GM12878 (cell line): ENCODE measurements around the gene SCAMP4. TPM values are rescaled to one million over a fixed set of nuclear protein-coding genes. Genes with fewer than 3 reads are reported as not detected.

Experiments
- ATAC-seq: fragments of 200-7000 bp; cut with Tn5 transposase; 3 replicates; pipeline ENCODE4 v1.9.1; 2020; ENCODE audit warnings: mild to moderate bottlenecking, moderate library complexity
- BruUV-seq: library from RNA; stranded (reverse); fragments of 400-500 nt; replicated peaks from 2 replicates; lab custom pipeline; 2021; lab: Mats Ljungman, UMichigan
- CTCF ChIA-PET: fragments of 300-600 bp; sonication (Branson Sonifier 250); formaldehyde crosslinking; extraction: SDS; loops from one replicate; lab custom pipeline; 2021; ENCODE audit warnings: inconsistent platforms; lab: Yijun Ruan, JAX
- POLR2A ChIA-PET: fragments of 350-600 bp; formaldehyde crosslinking; extraction: SDS; loops from one replicate; lab custom pipeline; 2021; ENCODE audit warnings: inconsistent platforms; lab: Charles Lee
- RAD21 ChIA-PET: fragments of 300-600 bp; sonication (Branson Sonifier 250); formaldehyde crosslinking; loops from one replicate; lab custom pipeline; 2023; ENCODE audit warnings: antibody characterized with exemption; ENCODE audit not compliant: unreplicated experiment; lab: Charles Lee
- SMC1A ChIA-PET: fragments of 300-600 bp; sonication (Branson Sonifier 250); formaldehyde crosslinking; loops from one replicate; lab custom pipeline; 2023; ENCODE audit not compliant: unreplicated experiment, uncharacterized antibody; lab: Charles Lee
- DNase-seq: peaks from one replicate; pipeline ENCODE4 v3.0.0-alpha.2; 2011; ENCODE audit warnings: low read depth, low spot score
- FAIRE-seq: peaks from 3 replicates; lab custom pipeline; 2011; peaks lifted over from hg19 to GRCh38; lab: Jason Lieb, UNC
- H2AFZ ChIP-seq: 2 replicates; pipeline ENCODE4 v1.6.0; 2011; ENCODE audit warnings: low read depth, low read length, control low read depth; ENCODE audit not compliant: control insufficient read depth
- H3K27ac ChIP-seq: 2 replicates; pipeline ENCODE4 v1.5.1; 2011; ENCODE audit warnings: control low read depth; ENCODE audit not compliant: control insufficient read depth, insufficient read depth
- H3K27me3 ChIP-seq, 2 experiments: replicated peaks in 1 of 2; 2 replicates each; pipeline versions ENCODE4 v1.6.0 to v1.6.1; 2011; ENCODE audit warnings: low read length in 1 of 2; ENCODE audit not compliant: control insufficient read depth in 2 of 2, insufficient read depth in 2 of 2
- H3K36me3 ChIP-seq, 2 experiments: 2 replicates each; pipeline ENCODE4 v1.5.1; 2011; ENCODE audit warnings: low read length in 1 of 2; ENCODE audit not compliant: control insufficient read depth in 2 of 2, insufficient read depth in 2 of 2
- H3K4me1 ChIP-seq: 2 replicates; pipeline ENCODE4 v1.6.1; 2011; ENCODE audit warnings: mild to moderate bottlenecking, low read length, moderate library complexity, mixed read lengths; ENCODE audit not compliant: control insufficient read depth, insufficient read depth
- H3K4me2 ChIP-seq: 2 replicates; pipeline ENCODE4 v1.6.0; 2011; ENCODE audit warnings: control low read depth; ENCODE audit not compliant: control insufficient read depth, insufficient read depth
- H3K4me3 ChIP-seq: fragments of 200-600 bp; sonication (generic); 2 replicates; pipeline ENCODE4 v1.5.1; 2016
- H3K79me2 ChIP-seq: 2 replicates; pipeline ENCODE4 v1.6.0; 2011; ENCODE audit warnings: low read length; ENCODE audit not compliant: control insufficient read depth, insufficient read depth
- H3K9ac ChIP-seq: 2 replicates; pipeline ENCODE4 v1.8.0; 2011; ENCODE audit warnings: low read length, control low read depth, mixed read lengths; ENCODE audit not compliant: control insufficient read depth, insufficient read depth
- H3K9me3 ChIP-seq: replicated peaks from 3 replicates; pipeline ENCODE4 v1.5.1; 2011; ENCODE audit warnings: mild to moderate bottlenecking, low read length; ENCODE audit not compliant: control insufficient read depth, insufficient read depth
- H4K20me1 ChIP-seq: 2 replicates; pipeline ENCODE4 v1.6.0; 2011; ENCODE audit not compliant: control insufficient read depth, insufficient read depth
- ASH2L ChIP-seq: fragments of 300-600, 200-600 bp; sonication (generic); IDR thresholded peaks from 2 replicates; pipeline ENCODE4 v1.6.1; 2017; ENCODE audit warnings: low read depth, mild to moderate bottlenecking, borderline replicate concordance
- CBFB ChIP-seq: IDR thresholded peaks from 2 replicates; pipeline ENCODE4 v1.6.1; 2016; ENCODE audit warnings: antibody characterized with exemption, low read depth
- CBX5 ChIP-seq: sonication (generic); IDR thresholded peaks from 2 replicates; pipeline ENCODE4 v1.6.1; 2016; ENCODE audit warnings: low read depth, moderate library complexity, mild to moderate bottlenecking, inconsistent platforms
- DPF2 ChIP-seq: fragments of 450-650 bp; IDR thresholded peaks from 2 replicates; pipeline ENCODE4 v1.6.1; 2017; ENCODE audit warnings: mild to moderate bottlenecking
- HDAC2 ChIP-seq: fragments of 200-600 bp; sonication (generic); IDR thresholded peaks from 2 replicates; pipeline ENCODE4 v1.6.1; 2017
- IKZF2 ChIP-seq, 2 experiments: fragments of 450-650 bp; IDR thresholded peaks; 2 replicates each; pipeline ENCODE4 v1.6.1; 2017; ENCODE audit warnings: mild to moderate bottlenecking in 2 of 2, moderate library complexity in 2 of 2
- RAD21 ChIP-seq: IDR thresholded peaks from 2 replicates; pipeline ENCODE4 v1.6.1; 2011; ENCODE audit warnings: mild to moderate bottlenecking, low read depth, low read length, moderate library complexity; ENCODE audit not compliant: insufficient read depth
- RAD51 ChIP-seq: fragments of 450-650 bp; IDR thresholded peaks from 2 replicates; pipeline ENCODE4 v1.6.1; 2016; ENCODE audit warnings: moderate library complexity, mild to moderate bottlenecking, inconsistent platforms
- RBBP5 ChIP-seq: fragments of 200-600 bp; sonication (generic); conservative IDR thresholded peaks from 2 replicates; pipeline ENCODE4 v1.6.1; 2016
- RFX5 ChIP-seq: IDR thresholded peaks from 2 replicates; pipeline ENCODE4 v1.6.1; 2011; ENCODE audit warnings: low read depth, low read length, improper control_type of control experiment
- SMC3 ChIP-seq: IDR thresholded peaks from 2 replicates; pipeline ENCODE4 v1.6.1; 2011; ENCODE audit warnings: low read length, improper control_type of control experiment, borderline replicate concordance
- SREBF2 ChIP-seq: IDR thresholded peaks from 2 replicates; pipeline ENCODE4 v1.6.1; 2012; ENCODE audit warnings: mild to moderate bottlenecking, low read length
- TCF7 ChIP-seq: IDR thresholded peaks from 2 replicates; pipeline ENCODE4 v1.6.1; 2014; ENCODE audit warnings: antibody characterized with exemption, borderline replicate concordance
- WRNIP1 ChIP-seq: IDR thresholded peaks from 2 replicates; pipeline ENCODE4 v1.6.1; 2011; ENCODE audit warnings: low read depth, low read length, improper control_type of control experiment, borderline replicate concordance
- ZNF384 ChIP-seq: IDR thresholded peaks from 2 replicates; pipeline ENCODE4 v1.6.1; 2012; ENCODE audit warnings: low read depth, mild to moderate bottlenecking, low read length, improper control_type of control experiment, borderline replicate concordance
- WGBS: methylation state at CpG from one replicate; pipeline ENCODE4 v1.1.6; 2016; ENCODE audit warnings: low lambda C conversion rate; ENCODE audit not compliant: insufficient replicate concordance, insufficient coverage; ENCODE audit errors: missing lambda C conversion rate; 5-methylcytosine and 5-hydroxymethylcytosine counted together
- in situ Hi-C: fragments of 300-500 bp; cut with MboI; formaldehyde crosslinking; loops from 9 replicates; pipeline ENCODE4 v1.14.3; 2018; ENCODE audit warnings: mixed read lengths
- intact Hi-C: fragments of 100-400 bp; cut with micrococcal nuclease; formaldehyde crosslinking; loops from one replicate; pipeline ENCODE4 v1.14.2; 2022; ENCODE audit not compliant: unreplicated experiment
- polyA plus RNA-seq, 11 experiments: library from polyadenylated mRNA; depleted of rRNA in 4 of 11; unstranded in 6 of 11; stranded (reverse) in 5 of 11; fragments of >200 nt; fragmentation: Nextera tagmentation in 4 of 11; fragmentation: Illumina TruSeq in 1 of 11; extraction: Ambion mirVana in 4 of 11; extraction: Trizol in 1 of 11; gene quantifications; 1 replicate in 1 of 11; 2 replicates in 10 of 11; pipeline versions ENCODE4 v1.2.1 to v1.2.3, GENCODE V29; 2011 to 2016; ENCODE audit warnings: inconsistent platforms in 2 of 11, missing spikeins in 2 of 11, low read depth in 1 of 11
- total RNA-seq, 4 experiments: library from RNA; depleted of rRNA in 3 of 4; stranded (reverse); fragments of >200 nt in 3 of 4; fragmentation: Illumina TruSeq in 1 of 4; extraction: Trizol in 1 of 4; gene quantifications; 2 replicates each; pipeline versions ENCODE4 v1.2.1 to v1.2.3, GENCODE V29; 2013 to 2021
- TF ChIP-seq, protein P1 (sequence below): fragments of 450-650 bp; IDR thresholded peaks from 2 replicates; pipeline ENCODE4 v1.6.1; 2016; ENCODE audit warnings: mild to moderate bottlenecking, moderate library complexity, borderline replicate concordance
- TF ChIP-seq, protein P2 (sequence below): IDR thresholded peaks from 2 replicates; pipeline ENCODE4 v1.6.1; 2012; ENCODE audit warnings: low read depth, low read length, improper control_type of control experiment

SCAMP4 gene
- total and polyA plus RNA-seq, 10 of the 15 experiments (the other 5 are each of a cell fraction or from before 2014, with no cell fraction given): 0.63 to 34.7 (median 12.8) TPM

DNA sequence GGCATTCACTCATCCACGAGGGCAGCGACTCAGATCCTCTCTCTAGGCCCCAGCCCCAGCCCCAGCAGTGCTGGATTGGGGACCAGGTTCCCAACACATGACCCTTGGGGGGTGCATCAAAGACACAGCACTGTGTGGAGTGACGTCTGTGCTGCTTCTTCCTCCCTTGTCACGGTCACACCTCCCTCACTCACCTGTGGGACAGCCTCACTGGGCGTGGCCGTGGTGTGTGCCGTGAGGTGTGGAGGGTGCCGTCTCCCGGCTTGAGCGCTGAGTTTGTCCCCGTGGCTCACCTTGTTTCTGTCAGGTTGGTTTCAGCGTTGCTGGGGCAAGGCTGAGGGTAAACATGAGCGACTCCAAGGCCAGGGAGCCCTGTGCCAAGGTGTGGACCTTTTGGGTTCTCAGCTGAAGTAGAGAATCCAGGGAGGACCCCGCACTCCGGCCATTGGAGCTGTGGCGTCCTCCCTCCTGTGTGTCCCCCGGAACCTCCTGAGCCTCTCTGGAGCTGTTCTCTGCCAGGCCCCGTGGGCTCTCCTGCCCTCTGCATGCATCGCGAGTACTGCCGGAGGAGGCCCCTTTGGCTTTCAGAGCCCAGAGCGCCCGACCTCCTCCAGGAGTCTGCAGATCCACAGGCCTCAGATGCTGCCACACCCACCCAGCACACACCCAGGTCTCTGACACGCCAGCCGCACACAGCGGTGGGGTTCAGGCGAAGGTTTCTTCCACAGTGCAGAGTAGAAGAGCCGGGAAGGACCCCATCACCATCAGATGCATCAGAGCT is 69.4 kb downstream of the SCAMP4 start:
- TF ChIP-seq ZNF384 (no peak), SREBF2 (no peak), HDAC2 (no peak), RAD21 (no peak), DPF2 (no peak), TCF7 (no peak), IKZF2 (IDR thresholded peaks at IDR 0.05) (no peak), WRNIP1 (no peak), RAD51 (no peak), RBBP5 (no peak), SMC3 (no peak), RFX5 (no peak), CBX5 (no peak), ASH2L (no peak), CBFB (no peak)
- TF ChIP-seq, protein P1, sequence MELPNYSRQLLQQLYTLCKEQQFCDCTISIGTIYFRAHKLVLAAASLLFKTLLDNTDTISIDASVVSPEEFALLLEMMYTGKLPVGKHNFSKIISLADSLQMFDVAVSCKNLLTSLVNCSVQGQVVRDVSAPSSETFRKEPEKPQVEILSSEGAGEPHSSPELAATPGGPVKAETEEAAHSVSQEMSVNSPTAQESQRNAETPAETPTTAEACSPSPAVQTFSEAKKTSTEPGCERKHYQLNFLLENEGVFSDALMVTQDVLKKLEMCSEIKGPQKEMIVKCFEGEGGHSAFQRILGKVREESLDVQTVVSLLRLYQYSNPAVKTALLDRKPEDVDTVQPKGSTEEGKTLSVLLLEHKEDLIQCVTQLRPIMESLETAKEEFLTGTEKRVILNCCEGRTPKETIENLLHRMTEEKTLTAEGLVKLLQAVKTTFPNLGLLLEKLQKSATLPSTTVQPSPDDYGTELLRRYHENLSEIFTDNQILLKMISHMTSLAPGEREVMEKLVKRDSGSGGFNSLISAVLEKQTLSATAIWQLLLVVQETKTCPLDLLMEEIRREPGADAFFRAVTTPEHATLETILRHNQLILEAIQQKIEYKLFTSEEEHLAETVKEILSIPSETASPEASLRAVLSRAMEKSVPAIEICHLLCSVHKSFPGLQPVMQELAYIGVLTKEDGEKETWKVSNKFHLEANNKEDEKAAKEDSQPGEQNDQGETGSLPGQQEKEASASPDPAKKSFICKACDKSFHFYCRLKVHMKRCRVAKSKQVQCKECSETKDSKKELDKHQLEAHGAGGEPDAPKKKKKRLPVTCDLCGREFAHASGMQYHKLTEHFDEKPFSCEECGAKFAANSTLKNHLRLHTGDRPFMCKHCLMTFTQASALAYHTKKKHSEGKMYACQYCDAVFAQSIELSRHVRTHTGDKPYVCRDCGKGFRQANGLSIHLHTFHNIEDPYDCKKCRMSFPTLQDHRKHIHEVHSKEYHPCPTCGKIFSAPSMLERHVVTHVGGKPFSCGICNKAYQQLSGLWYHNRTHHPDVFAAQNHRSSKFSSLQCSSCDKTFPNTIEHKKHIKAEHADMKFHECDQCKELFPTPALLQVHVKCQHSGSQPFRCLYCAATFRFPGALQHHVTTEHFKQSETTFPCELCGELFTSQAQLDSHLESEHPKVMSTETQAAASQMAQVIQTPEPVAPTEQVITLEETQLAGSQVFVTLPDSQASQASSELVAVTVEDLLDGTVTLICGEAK: no peak
- TF ChIP-seq, protein P2, sequence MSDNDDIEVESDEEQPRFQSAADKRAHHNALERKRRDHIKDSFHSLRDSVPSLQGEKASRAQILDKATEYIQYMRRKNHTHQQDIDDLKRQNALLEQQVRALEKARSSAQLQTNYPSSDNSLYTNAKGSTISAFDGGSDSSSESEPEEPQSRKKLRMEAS: no peak
- Histone ChIP-seq H4K20me1 (0 out of 2 replicates have a peak, but pooled peaks cover 3% of the 10 kb centered on the region), H3K4me2 (no peak overlapping the region), H3K36me3 (peaks cover 5 to 32% of the 10 kb centered on the region in 2 experiments; a peak in 3 of 4 replicates), H3K9ac (no peak overlapping the region), H3K4me3 (no peak overlapping the region), H2AFZ (no peak overlapping the region), H3K9me3 (no peaks in the 10 kb centered on the region), H3K27ac (no peak overlapping the region), H3K79me2 (peaks cover 5% of the 10 kb centered on the region), H3K27me3 (no peaks in the 10 kb centered on the region; a peak in 1 of 4 replicates), H3K4me1 (no peaks in the 10 kb centered on the region)
- ChIA-PET POLR2A (no interaction called here), SMC1A (no interaction called here), CTCF (no interaction called here), RAD21 (no interaction called here)
- in situ Hi-C loops (no loop called here), intact Hi-C loops (no loop called here)
- DNase-seq (no peak), ATAC-seq (no peak), FAIRE-seq (no peak)
- 77% methylated on average over 28 of the region's 28 CpGs for WGBS
- no TSS peak for BruUV-seq
